Vagina (tissue), 2 donors: Measurements from ENCODE around the gene PPP4R3A.

Experiments
- POLR2A ChIP-seq, 2 donors: fragments of 450-650 bp; IDR thresholded peaks; one replicate each; pipeline ENCODE4 v1.6.1; 2017; ENCODE audit warnings: antibody characterized with exemption in 2 of 2, mild to moderate bottlenecking in 2 of 2, moderate library complexity in 2 of 2
- POLR2AphosphoS5 ChIP-seq, 2 donors: sonication (generic); formaldehyde crosslinking; IDR thresholded peaks; one replicate each; pipeline ENCODE4 v1.9.0; 2017; ENCODE audit warnings: antibody characterized with exemption in 2 of 2, mild to moderate bottlenecking in 2 of 2, low read depth in 1 of 2; ENCODE audit not compliant: insufficient read depth in 1 of 2
- TF ChIP-seq, protein P1 (sequence below), 3 experiments: fragments of 450-650 bp in 2 of 3; fragments of 200-600 bp in 1 of 3; sonication (generic) in 1 of 3; IDR thresholded peaks; one replicate each; pipeline ENCODE4 v1.5.1; 2017 to 2019; ENCODE audit warnings: antibody characterized with exemption in 3 of 3, mild to moderate bottlenecking in 2 of 3, moderate library complexity in 2 of 3

DNA sequence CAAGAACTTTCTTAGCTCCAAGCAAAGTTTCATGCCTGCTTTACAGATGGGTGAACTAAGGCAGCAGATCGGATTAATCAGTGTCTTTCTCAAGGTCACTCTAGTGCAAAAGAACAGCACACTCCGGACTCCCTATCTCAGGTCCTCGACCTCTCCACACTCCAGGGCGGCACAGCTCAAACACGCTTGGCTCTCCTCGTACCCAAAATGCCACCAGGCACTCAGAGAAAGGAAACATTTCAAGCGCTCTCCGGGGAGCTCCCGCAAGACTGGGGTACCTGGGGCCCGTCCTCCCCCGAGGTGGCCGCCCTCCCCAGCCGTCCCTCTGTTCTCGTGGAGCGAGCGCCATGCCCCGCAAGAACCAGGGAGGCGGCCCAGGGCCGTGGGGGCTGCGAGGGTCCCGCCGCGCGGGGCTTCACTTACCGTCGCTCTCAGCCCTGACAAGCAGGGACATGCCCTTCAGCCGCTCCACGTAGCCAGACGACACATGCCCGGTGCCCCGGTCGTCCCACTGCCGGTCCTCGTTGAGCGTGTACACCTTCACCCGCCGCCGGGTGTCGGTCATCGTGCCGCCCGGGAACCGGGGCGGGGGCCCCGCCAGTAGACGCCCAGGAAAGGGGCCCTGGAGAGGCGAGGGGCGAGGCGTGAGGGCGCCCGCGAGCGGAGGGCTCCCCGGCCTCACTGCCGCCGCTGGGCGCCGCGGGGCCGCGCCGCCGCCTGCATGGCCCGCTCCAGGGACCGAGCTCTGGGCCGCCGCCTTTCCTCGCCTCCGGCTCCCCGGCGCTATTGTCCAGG, 830 bp downstream of the PPP4R3A start:
- TF ChIP-seq POLR2A (IDR thresholded peaks at IDR 0.05) = no peak
- TF ChIP-seq, protein P1, sequence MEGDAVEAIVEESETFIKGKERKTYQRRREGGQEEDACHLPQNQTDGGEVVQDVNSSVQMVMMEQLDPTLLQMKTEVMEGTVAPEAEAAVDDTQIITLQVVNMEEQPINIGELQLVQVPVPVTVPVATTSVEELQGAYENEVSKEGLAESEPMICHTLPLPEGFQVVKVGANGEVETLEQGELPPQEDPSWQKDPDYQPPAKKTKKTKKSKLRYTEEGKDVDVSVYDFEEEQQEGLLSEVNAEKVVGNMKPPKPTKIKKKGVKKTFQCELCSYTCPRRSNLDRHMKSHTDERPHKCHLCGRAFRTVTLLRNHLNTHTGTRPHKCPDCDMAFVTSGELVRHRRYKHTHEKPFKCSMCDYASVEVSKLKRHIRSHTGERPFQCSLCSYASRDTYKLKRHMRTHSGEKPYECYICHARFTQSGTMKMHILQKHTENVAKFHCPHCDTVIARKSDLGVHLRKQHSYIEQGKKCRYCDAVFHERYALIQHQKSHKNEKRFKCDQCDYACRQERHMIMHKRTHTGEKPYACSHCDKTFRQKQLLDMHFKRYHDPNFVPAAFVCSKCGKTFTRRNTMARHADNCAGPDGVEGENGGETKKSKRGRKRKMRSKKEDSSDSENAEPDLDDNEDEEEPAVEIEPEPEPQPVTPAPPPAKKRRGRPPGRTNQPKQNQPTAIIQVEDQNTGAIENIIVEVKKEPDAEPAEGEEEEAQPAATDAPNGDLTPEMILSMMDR (IDR thresholded peaks at IDR 0.05) = no peak
- TF ChIP-seq POLR2AphosphoS5 (IDR thresholded peaks at IDR 0.05; ENCODE audit: insufficient read depth in 1 of 2, low read depth in 1 of 2) = no peak
